Caki2 (cell line): ENCODE data around the gene TNFRSF14. TPM values are rescaled to one million over a fixed set of nuclear protein-coding genes. Genes with fewer than 3 reads are reported as not detected.

ENCODE experiments used
- DNase-seq: peaks from one replicate; pipeline ENCODE4 v3.0.0-alpha.2; 2015; ENCODE audit warnings: low read depth
- in situ Hi-C: cut with HindIII; loops from 2 replicates; pipeline ENCODE4 v1.10.0; 2016; ENCODE audit warnings: low sequenced_read_pairs, low pct_unique_long_range_greater_than_20kb, mixed read lengths
- total RNA-seq: library from RNA; depleted of rRNA; stranded (reverse); fragments of >200 nt; shearing (Covaris generic); gene quantifications from 2 replicates; pipeline ENCODE4 v1.2.3, GENCODE V29; 2014; ENCODE audit warnings: low replicate concordance; rRNA removed

The TNFRSF14 gene
- total RNA-seq, result not detected in 2 replicates

GRCh38 chr1:2556277-2556677 is at the start of gene TNFRSF14:
TSS of gene TNFRSF14 (plus strand) at chr1:2556371. CDS start at chr1:2556665, 294 bp downstream.
- in situ Hi-C loops, result no loop called here
- DNase-seq, result no peak

- in situ Hi-C loops, result no loop called here
Measured at GRCh38 chr1:2506901-2507565, 49.1 kb upstream of the TNFRSF14 start.

GRCh38 chr1:2507744-2508155 is 48.4 kb upstream of the TNFRSF14 start:
- no peak for DNase-seq
- in situ Hi-C loops, result no loop called here

More at GRCh38 chr1:2506901-2507565, 49.1 kb upstream of the TNFRSF14 start:
- no peak for DNase-seq

GRCh38 chr1:2508180-2508579 is 48.0 kb upstream of the TNFRSF14 start:
- in situ Hi-C loops, result no loop called here
- no peak for DNase-seq

GRCh38 chr1:2508751-2509150 is 47.4 kb upstream of the TNFRSF14 start:
- in situ Hi-C loops, result no loop called here
- no peak for DNase-seq

- in situ Hi-C loops, result no loop called here
- DNase-seq, result no peak
Measured at GRCh38 chr1:2509589-2509988, 46.6 kb upstream of the TNFRSF14 start.

- no peak for DNase-seq
- in situ Hi-C loops, result no loop called here
Measured at GRCh38 chr1:2510366-2511155, 45.6 kb upstream of the TNFRSF14 start.

- in situ Hi-C loops, result no loop called here
- DNase-seq, result no peak
Measured at GRCh38 chr1:2512862-2513421, 43.2 kb upstream of the TNFRSF14 start.

GRCh38 chr1:2513939-2514652 is 42.1 kb upstream of the TNFRSF14 start:
- no peak for DNase-seq
- in situ Hi-C loops, result no loop called here

- DNase-seq, result no peak
- in situ Hi-C loops, result no loop called here
Measured at GRCh38 chr1:2514863-2515762, 41.1 kb upstream of the TNFRSF14 start.

- no peak for DNase-seq
- in situ Hi-C loops, result no loop called here
Measured at GRCh38 chr1:2515763-2516080, 40.4 kb upstream of the TNFRSF14 start.

- in situ Hi-C loops, result no loop called here
- no peak for DNase-seq
Measured at GRCh38 chr1:2516124-2516523, 40.0 kb upstream of the TNFRSF14 start.

GRCh38 chr1:2516946-2517345 is 39.2 kb upstream of the TNFRSF14 start:
- in situ Hi-C loops, result no loop called here
- DNase-seq, result no peak

GRCh38 chr1:2517966-2518365 is 38.2 kb upstream of the TNFRSF14 start:
- in situ Hi-C loops, result no loop called here
- no peak for DNase-seq

GRCh38 chr1:2518528-2518927 is 37.6 kb upstream of the TNFRSF14 start:
- in situ Hi-C loops, result no loop called here

GRCh38 chr1:2519029-2519685 is 37.0 kb upstream of the TNFRSF14 start:
- in situ Hi-C loops, result no loop called here
- DNase-seq, result no peak

More at GRCh38 chr1:2518528-2518927, 37.6 kb upstream of the TNFRSF14 start:
- no peak for DNase-seq

- in situ Hi-C loops, result no loop called here
- DNase-seq, result no peak
Measured at GRCh38 chr1:2519729-2520128, 36.4 kb upstream of the TNFRSF14 start.
